Activated T-helper 2 cell treated with anti-CD3 and anti-CD28 coated beads, Interferon-gamma antibody, Interleukin-2, Interleukin-4, amounts not matched to agents 10 μg/mL and 5 μg/mL and 100 μg/mL, durations not matched to agents 14 hours and 24 hours and 36 hours (primary cell): ENCODE data around the gene FLNB. TPM values are rescaled to one million over a fixed set of nuclear protein-coding genes. Genes with fewer than 3 reads are reported as not detected.

Experiments
- DNase-seq: peaks from one replicate; pipeline ENCODE4 v3.0.0; 2021; ENCODE audit warnings: low spot score
- H3K27ac Mint-ChIP-seq: one replicate; pipeline ENCODE4 v1.8.0; 2021; ENCODE audit warnings: mixed read lengths
- H3K27me3 Mint-ChIP-seq: one replicate; pipeline ENCODE4 v1.8.0; 2021; ENCODE audit warnings: low read depth, mixed read lengths
- H3K36me3 Mint-ChIP-seq: one replicate; pipeline ENCODE4 v1.8.0; 2021; ENCODE audit warnings: low read depth, mixed read lengths
- H3K4me1 Mint-ChIP-seq: one replicate; pipeline ENCODE4 v1.8.0; 2021; ENCODE audit warnings: low read depth, mixed read lengths
- H3K4me3 Mint-ChIP-seq: one replicate; pipeline ENCODE4 v1.8.0; 2021; ENCODE audit warnings: low read depth, mild to moderate bottlenecking, moderate library complexity, mixed read lengths
- H3K9me3 Mint-ChIP-seq: one replicate; pipeline ENCODE4 v1.8.0; 2021; ENCODE audit warnings: mixed read lengths
- intact Hi-C: fragments of 100-400 bp; cut with micrococcal nuclease; formaldehyde crosslinking; loops from one replicate; pipeline ENCODE4 v1.15.1; 2023
- total RNA-seq: library from RNA; stranded (reverse); gene quantifications from 2 replicates; pipeline ENCODE4 v1.2.3, GENCODE V29; 2022

Gene FLNB
- total RNA-seq, 1 donor from 2014 or later = 35.6 TPM

- no peak overlapping the region for H3K4me3 Mint-ChIP-seq
- intact Hi-C loops = loop anchor here (5.0 kb wide), 1 partner anchor 42 kb away; no protein-coding TSS in a partner anchor
- no peak overlapping the region for H3K27ac Mint-ChIP-seq
- no peaks in the 10 kb centered on the region for H3K9me3 Mint-ChIP-seq
- DNase-seq = no peak
- H3K4me1 Mint-ChIP-seq = peaks cover 18% of the 10 kb centered on the region
- H3K27me3 Mint-ChIP-seq = no peaks in the 10 kb centered on the region
- no peaks in the 10 kb centered on the region for H3K36me3 Mint-ChIP-seq
These were observed 167.4 kb downstream of the FLNB start for GRCh38 chr3:58175437-58176184.

DNA sequence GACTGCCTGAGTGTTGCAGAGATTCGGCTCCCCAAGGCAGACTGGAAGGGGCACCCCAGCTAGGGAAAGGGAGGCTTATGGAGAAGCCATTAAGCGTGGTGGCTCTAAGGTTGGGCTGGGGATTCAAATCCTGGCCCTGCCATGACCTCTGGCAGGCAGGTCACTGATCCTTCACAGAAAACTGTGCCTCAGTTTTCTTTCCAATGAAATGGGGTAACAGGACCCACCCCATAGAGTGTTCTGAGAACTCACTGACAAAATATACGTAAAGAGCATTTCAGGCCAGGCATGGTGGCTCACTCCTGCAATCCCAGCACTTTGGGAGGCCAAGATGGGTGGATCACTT, 167.9 kb downstream of the FLNB start:
- H3K36me3 Mint-ChIP-seq = no peaks in the 10 kb centered on the region
- H3K9me3 Mint-ChIP-seq = no peaks in the 10 kb centered on the region
- H3K4me1 Mint-ChIP-seq = peaks cover 18% of the 10 kb centered on the region
- no peak overlapping the region for H3K27ac Mint-ChIP-seq
- H3K4me3 Mint-ChIP-seq = no peak overlapping the region
- intact Hi-C loops = loop anchor here (5.0 kb wide), 1 partner anchor 41 kb away; no protein-coding TSS in a partner anchor
- DNase-seq = no peak
- H3K27me3 Mint-ChIP-seq = no peaks in the 10 kb centered on the region

GRCh38 chr3:58176827-58177489, 168.7 kb downstream of the FLNB start:
- peaks cover 2% of the 10 kb centered on the region for H3K27me3 Mint-ChIP-seq
- H3K36me3 Mint-ChIP-seq = no peaks in the 10 kb centered on the region
- peaks cover 18% of the 10 kb centered on the region for H3K4me1 Mint-ChIP-seq
- intact Hi-C loops = loop anchor here (5.0 kb wide), 1 partner anchor 40 kb away; no protein-coding TSS in a partner anchor
- DNase-seq = no peak
- H3K4me3 Mint-ChIP-seq = no peak overlapping the region
- no peak overlapping the region for H3K27ac Mint-ChIP-seq
- H3K9me3 Mint-ChIP-seq = no peaks in the 10 kb centered on the region

DNA sequence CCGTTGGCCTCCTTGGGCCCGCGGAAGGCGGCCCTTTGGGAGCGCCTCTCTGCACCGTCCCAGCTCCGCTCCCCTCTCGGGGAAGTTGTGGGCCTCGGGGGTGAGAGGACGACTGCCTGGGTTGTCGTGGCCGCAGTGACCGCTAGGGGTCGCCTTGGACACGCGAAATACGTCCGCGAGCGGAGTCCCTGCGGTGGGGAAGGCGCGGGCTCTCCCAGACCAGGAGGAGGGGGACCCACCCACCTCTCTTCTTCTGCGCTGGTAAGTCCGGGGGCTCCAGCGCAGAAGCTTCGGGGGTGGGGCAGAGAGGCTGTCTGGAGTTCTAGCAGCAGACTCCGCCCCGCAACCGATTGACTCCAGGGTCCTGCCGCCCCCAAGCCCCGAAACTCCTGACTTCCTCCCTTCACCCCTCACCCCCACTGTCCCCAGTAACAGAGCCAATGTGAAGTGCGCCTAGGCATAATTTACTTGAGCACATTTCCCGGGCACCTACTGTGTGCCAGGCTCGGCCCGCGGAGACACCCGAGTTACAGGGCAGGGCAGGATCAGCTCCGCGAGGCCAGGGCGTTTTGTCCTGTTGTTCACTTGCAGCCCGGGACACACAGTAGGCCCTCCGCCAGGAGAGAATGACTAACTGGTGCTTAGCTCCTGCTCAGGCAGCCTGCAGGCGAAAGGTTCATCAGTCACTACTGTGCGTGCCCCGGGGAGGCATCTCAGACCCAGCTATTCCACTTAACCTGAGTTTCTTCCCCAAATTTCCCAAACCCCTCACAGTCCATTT, 169.7 kb downstream of the FLNB start:
- intact Hi-C loops = loop anchor here (2.0 to 5.0 kb wide), 2 partner anchors 39 to 355 kb away; no protein-coding TSS in a partner anchor
- H3K27me3 Mint-ChIP-seq = peaks cover 2% of the 10 kb centered on the region
- H3K4me3 Mint-ChIP-seq = peak overlapping the region; percentile 74
- DNase-seq = peak; percentile 80
- H3K36me3 Mint-ChIP-seq = no peaks in the 10 kb centered on the region
- no peaks in the 10 kb centered on the region for H3K9me3 Mint-ChIP-seq
- peaks cover 18% of the 10 kb centered on the region for H3K4me1 Mint-ChIP-seq
- H3K27ac Mint-ChIP-seq = no peak overlapping the region

DNA sequence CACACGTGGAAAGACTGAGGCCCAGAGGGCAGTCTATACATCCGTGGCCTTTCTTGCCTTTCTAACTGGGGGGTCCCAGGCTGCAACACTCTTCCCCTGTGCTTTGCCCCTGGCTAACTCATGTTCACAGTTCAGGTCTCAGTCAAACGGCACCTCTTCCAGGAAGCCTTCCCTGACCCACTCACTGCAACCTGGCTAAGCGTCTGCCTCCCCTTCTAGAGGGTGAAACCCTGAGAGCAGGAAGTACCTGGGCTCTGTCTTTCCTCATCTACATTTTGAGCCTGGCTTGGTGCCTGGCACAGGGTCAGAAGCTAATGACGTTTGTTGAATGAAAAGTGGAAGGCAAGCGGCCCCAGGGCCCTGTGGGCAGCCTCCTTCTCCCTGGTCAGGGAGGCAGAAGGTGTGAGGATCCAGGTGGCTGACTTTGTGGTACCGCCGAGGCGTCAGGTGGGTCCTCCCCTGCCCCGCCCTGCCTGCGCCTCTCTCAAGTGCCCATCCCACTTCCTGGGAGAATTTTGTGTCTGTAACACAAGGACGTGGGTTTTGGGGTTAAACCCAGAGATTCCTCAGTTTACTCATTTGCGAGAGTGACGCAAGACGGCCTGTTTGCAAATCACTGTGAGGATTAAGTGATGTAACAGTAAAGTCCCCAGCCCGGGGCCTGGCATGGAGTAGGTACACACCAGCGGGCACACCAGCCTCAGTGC, 170.5 kb downstream of the FLNB start:
- Mint-ChIP-seq H3K27me3 (peaks cover 2% of the 10 kb centered on the region), H3K27ac (no peak overlapping the region), H3K9me3 (no peaks in the 10 kb centered on the region), H3K36me3 (no peaks in the 10 kb centered on the region), H3K4me3 (peak overlapping the region; percentile 74), H3K4me1 (peaks cover 18% of the 10 kb centered on the region)
- no peak for DNase-seq
- intact Hi-C loops = loop anchor here (2.0 to 5.0 kb wide), 2 partner anchors 39 to 354 kb away; no protein-coding TSS in a partner anchor

DNA sequence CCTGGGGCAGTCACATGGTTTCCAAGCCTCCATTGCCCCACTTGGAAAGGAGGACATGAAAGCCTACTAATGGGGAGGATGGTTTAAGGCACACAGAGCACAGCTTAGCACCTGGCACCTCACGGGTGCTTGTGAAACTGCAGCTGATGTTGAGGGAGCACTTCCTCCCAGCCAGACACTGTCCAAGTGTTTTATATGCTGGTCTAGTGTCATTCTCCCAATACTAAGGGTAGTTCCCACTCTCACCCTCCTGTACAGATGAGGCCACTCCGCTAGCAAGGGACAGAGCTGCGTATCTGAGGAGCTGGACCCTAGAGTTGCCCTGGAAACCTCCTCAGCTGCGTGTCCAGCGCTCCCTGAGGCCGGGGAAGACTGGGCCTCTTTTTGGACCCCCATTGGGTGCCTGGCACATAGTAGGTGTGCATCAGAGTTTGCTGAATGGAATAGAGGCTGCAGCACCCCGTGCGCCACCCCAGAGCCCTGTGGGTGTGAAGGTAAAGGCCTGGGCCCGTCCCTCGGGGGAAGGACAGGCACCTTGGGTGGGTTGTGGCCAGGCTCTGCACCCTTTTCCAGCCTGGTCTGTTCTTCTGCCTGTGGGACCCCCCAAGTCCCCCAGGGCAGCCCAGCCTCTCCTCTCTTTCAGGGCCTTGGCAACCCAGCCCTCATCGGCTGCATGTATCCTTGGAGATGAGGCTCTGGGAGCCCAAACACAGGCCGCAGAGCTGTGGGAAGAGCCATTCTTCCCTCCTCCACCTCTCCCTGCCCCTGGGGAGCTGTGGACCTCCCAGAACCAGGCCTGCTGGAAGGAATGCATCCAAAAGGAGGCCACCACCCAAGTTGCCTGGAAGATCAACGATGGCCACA, 171.2 kb downstream of the FLNB start:
- no peaks in the 10 kb centered on the region for H3K36me3 Mint-ChIP-seq
- intact Hi-C loops = loop anchor here (2.0 to 10.0 kb wide), 3 partner anchors 38 to 353 kb away; no protein-coding TSS in a partner anchor
- no peak overlapping the region for H3K4me3 Mint-ChIP-seq
- H3K27ac Mint-ChIP-seq = no peak overlapping the region
- no peak for DNase-seq
- H3K9me3 Mint-ChIP-seq = no peaks in the 10 kb centered on the region
- peaks cover 18% of the 10 kb centered on the region for H3K4me1 Mint-ChIP-seq
- peaks cover 2% of the 10 kb centered on the region for H3K27me3 Mint-ChIP-seq

- Mint-ChIP-seq H3K36me3 (no peaks in the 10 kb centered on the region), H3K4me1 (peaks cover 18% of the 10 kb centered on the region), H3K4me3 (no peak overlapping the region), H3K9me3 (no peaks in the 10 kb centered on the region), H3K27me3 (peaks cover 2% of the 10 kb centered on the region), H3K27ac (no peak overlapping the region)
- no peak for DNase-seq
- intact Hi-C loops = loop anchor here (10.0 kb wide), 1 partner anchor 235 kb away; no protein-coding TSS in a partner anchor
These were observed 172.1 kb downstream of the FLNB start for GRCh38 chr3:58180099-58180880.

- DNase-seq = no peak
- intact Hi-C loops = loop anchor here (10.0 kb wide), 1 partner anchor 234 kb away; no protein-coding TSS in a partner anchor
- H3K27ac Mint-ChIP-seq = no peak overlapping the region
- peaks cover 2% of the 10 kb centered on the region for H3K27me3 Mint-ChIP-seq
- H3K4me3 Mint-ChIP-seq = no peak overlapping the region
- H3K9me3 Mint-ChIP-seq = no peaks in the 10 kb centered on the region
- H3K4me1 Mint-ChIP-seq = peaks cover 16% of the 10 kb centered on the region
- no peaks in the 10 kb centered on the region for H3K36me3 Mint-ChIP-seq
These were observed 172.8 kb downstream of the FLNB start for GRCh38 chr3:58180940-58181587.

DNA sequence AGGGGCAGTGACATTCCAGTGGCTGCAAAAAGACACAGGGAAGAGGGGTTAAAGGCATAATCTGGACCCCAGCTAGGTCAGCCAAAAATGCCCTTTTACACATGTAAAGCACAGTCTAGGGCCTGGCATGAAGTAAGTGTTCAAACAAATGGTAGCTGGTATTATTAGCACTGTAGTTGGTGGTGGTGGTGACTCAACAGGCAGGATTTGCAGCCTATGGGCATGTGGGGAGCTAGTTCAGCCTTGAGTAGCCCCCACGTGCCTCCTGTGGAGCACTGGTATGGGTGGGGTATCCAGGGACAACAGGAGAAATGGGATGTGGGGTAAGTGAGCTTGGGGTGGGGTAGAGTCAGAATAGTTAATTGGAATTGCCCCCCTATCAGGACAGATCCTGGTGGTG, 175.0 kb downstream of the FLNB start:
- Mint-ChIP-seq H3K9me3 (no peaks in the 10 kb centered on the region), H3K36me3 (no peaks in the 10 kb centered on the region), H3K4me3 (no peak overlapping the region), H3K27ac (no peak overlapping the region), H3K27me3 (peaks cover 2% of the 10 kb centered on the region), H3K4me1 (peaks cover 10% of the 10 kb centered on the region)
- no peak for DNase-seq
- intact Hi-C loops = loop anchor here (10.0 kb wide), 1 partner anchor 232 kb away; no protein-coding TSS in a partner anchor

GRCh38 chr3:58183891-58184290, 175.7 kb downstream of the FLNB start:
- Mint-ChIP-seq H3K27ac (no peak overlapping the region), H3K4me1 (peaks cover 4% of the 10 kb centered on the region), H3K27me3 (peaks cover 2% of the 10 kb centered on the region), H3K4me3 (no peak overlapping the region), H3K9me3 (no peaks in the 10 kb centered on the region), H3K36me3 (no peaks in the 10 kb centered on the region)
- DNase-seq = no peak
- intact Hi-C loops = loop anchor here (10.0 kb wide), 1 partner anchor 231 kb away; no protein-coding TSS in a partner anchor
